Measurements from ENCODE around the gene SLC26A1.
"Not testable (repeated sequence)": the region's sequence is repeated elsewhere in the genome, so short reads cannot be mapped to it uniquely, and the experiment has no call there.

Gene SLC26A1

GRCh38 chr4:954211-955020, 38.8 kb downstream of the SLC26A1 start:
- DNase-seq (ENCODE audit: low spot score) = no peak

GRCh38 chr4:953574-953915, 39.7 kb downstream of the SLC26A1 start:
- no peak for DNase-seq (ENCODE audit: low spot score)

GRCh38 chr4:952881-953573, 40.2 kb downstream of the SLC26A1 start:
- DNase-seq (ENCODE audit: low spot score) = peak; percentile 39

- no peak for DNase-seq (ENCODE audit: low spot score)
Observed at GRCh38 chr4:951594-952468, 41.4 kb downstream of the SLC26A1 start.

- peak; percentile 53 for DNase-seq (ENCODE audit: low spot score)
Observed at GRCh38 chr4:951186-951585, 42.0 kb downstream of the SLC26A1 start.

- peak; percentile 39 for DNase-seq (ENCODE audit: low spot score)
Observed at GRCh38 chr4:950136-951020, 42.8 kb downstream of the SLC26A1 start.

GRCh38 chr4:949656-950055, 43.5 kb downstream of the SLC26A1 start:
- DNase-seq (ENCODE audit: low spot score) = no peak

GRCh38 chr4:948936-949300, 44.3 kb downstream of the SLC26A1 start:
- DNase-seq (ENCODE audit: low spot score) = no peak

GRCh38 chr4:948101-948935, 44.9 kb downstream of the SLC26A1 start:
- DNase-seq (ENCODE audit: low spot score) = no peak

GRCh38 chr4:947491-947971, 45.7 kb downstream of the SLC26A1 start:
- DNase-seq (ENCODE audit: low spot score) = peak; percentile 39

- DNase-seq (ENCODE audit: low spot score) = no peak
Observed at GRCh38 chr4:946517-947471, 46.4 kb downstream of the SLC26A1 start.

GRCh38 chr4:946103-946450, 47.1 kb downstream of the SLC26A1 start:
- no peak for DNase-seq (ENCODE audit: low spot score)

GRCh38 chr4:945274-946102, 47.7 kb downstream of the SLC26A1 start:
- peak; percentile 48 for DNase-seq (ENCODE audit: low spot score)

- not testable (repeated sequence) for DNase-seq (ENCODE audit: low spot score)
Observed at GRCh38 chr4:939508-939907, 53.7 kb downstream of the SLC26A1 start.
